Fibroblast of pulmonary artery (primary cell): ENCODE data around the gene RAP1GAP2.

Experiments
- DNase-seq: peaks from one replicate; pipeline ENCODE4 v3.0.0-alpha.2; 2010; ENCODE audit warnings: low read depth
- H3K4me3 ChIP-seq: replicated peaks from 2 replicates; pipeline ENCODE4 v1.5.1; 2011; ENCODE audit warnings: low read depth, mild to moderate bottlenecking, control low read depth, low read length, moderate library complexity
- CTCF ChIP-seq: IDR thresholded peaks from 2 replicates; pipeline ENCODE4 v1.5.1; 2011; ENCODE audit warnings: mild to moderate bottlenecking, control low read depth, low read length, inconsistent platforms; ENCODE audit errors: missing control alignments

RAP1GAP2 gene

GRCh38 chr17:2955931-2956582 is 159.8 kb downstream of the RAP1GAP2 start:
- H3K4me3 ChIP-seq: no peak overlapping the region
- DNase-seq: no peak
- TF ChIP-seq CTCF: no peak

- no peak overlapping the region for H3K4me3 ChIP-seq
- DNase-seq: peak; percentile 71
- no peak for TF ChIP-seq CTCF
Observed at GRCh38 chr17:2957631-2958286, 161.5 kb downstream of the RAP1GAP2 start.

GRCh38 chr17:2958706-2959222 is 162.5 kb downstream of the RAP1GAP2 start:
- TF ChIP-seq CTCF: no peak
- H3K4me3 ChIP-seq: no peak overlapping the region
- no peak for DNase-seq

GRCh38 chr17:2959371-2960130 is 163.3 kb downstream of the RAP1GAP2 start:
- no peak overlapping the region for H3K4me3 ChIP-seq
- TF ChIP-seq CTCF: no peak
- no peak for DNase-seq

GRCh38 chr17:2961446-2961845 is 165.2 kb downstream of the RAP1GAP2 start:
- no peak for DNase-seq
- TF ChIP-seq CTCF: no peak
- no peak overlapping the region for H3K4me3 ChIP-seq

- DNase-seq: no peak
- no peak overlapping the region for H3K4me3 ChIP-seq
- TF ChIP-seq CTCF: no peak
Observed at GRCh38 chr17:2962236-2962635, 166.0 kb downstream of the RAP1GAP2 start.
